Esophagus muscularis mucosa (tissue), 4 donors: ENCODE data around the gene OPRL1. TPM values are rescaled to one million over a fixed set of nuclear protein-coding genes. Genes with fewer than 3 reads are reported as not detected.
A peak's percentile ranks its signal among the peaks of the same experiment; 100 is the strongest.

Experiments used
- DNase-seq: peaks from one replicate; pipeline ENCODE4 v3.0.0-alpha.2; 2017; ENCODE audit errors: extremely low spot score
- H3K27ac ChIP-seq, 4 donors: fragments of 200-600 bp; sonication (generic); replicated peaks in 1 of 4; 1 replicate in 3 of 4; 2 replicates in 1 of 4; pipeline ENCODE4 v1.5.1; 2016 to 2019; ENCODE audit warnings: mild to moderate bottlenecking in 1 of 4
- H3K27me3 ChIP-seq, 4 donors: fragments of 200-600 bp; sonication (generic); one replicate each; pipeline versions ENCODE4 v1.5.1 to v1.6.0; 2016 to 2019
- H3K36me3 ChIP-seq, 4 donors: fragments of 200-600 bp; sonication (generic); one replicate each; pipeline ENCODE4 v1.5.1; 2016 to 2019
- H3K4me1 ChIP-seq, 4 donors: fragments of 200-600 bp; sonication (generic); one replicate each; pipeline ENCODE4 v1.5.1; 2016 to 2019
- H3K4me3 ChIP-seq, 4 donors: fragments of 200-600 bp; sonication (generic); 1 replicate in 2 of 4; 2 replicates in 2 of 4; pipeline ENCODE4 v1.5.1; 2016 to 2019; ENCODE audit warnings: mild to moderate bottlenecking in 4 of 4, moderate library complexity in 1 of 4
- H3K9me3 ChIP-seq, 4 donors: fragments of 200-600 bp; sonication (generic); 1 replicate in 3 of 4; 2 replicates in 1 of 4; pipeline ENCODE4 v1.5.1; 2016 to 2019
- EP300 ChIP-seq: sonication (generic); formaldehyde crosslinking; IDR thresholded peaks from one replicate; pipeline ENCODE4 v1.6.1; 2017; ENCODE audit warnings: antibody characterized with exemption
- POLR2A ChIP-seq: fragments of 450-650 bp; IDR thresholded peaks from one replicate; pipeline ENCODE4 v1.6.1; 2017; ENCODE audit warnings: antibody characterized with exemption, moderate library complexity, mild to moderate bottlenecking, low read depth
- POLR2AphosphoS5 ChIP-seq, 2 donors: sonication (generic); formaldehyde crosslinking; IDR thresholded peaks; one replicate each; pipeline ENCODE4 v1.6.1; 2017; ENCODE audit warnings: antibody characterized with exemption in 2 of 2
- WGBS: methylation state at CpG from one replicate; pipeline ENCODE4 v1.1.5; 2018; 5-methylcytosine and 5-hydroxymethylcytosine counted together
- intact Hi-C: fragments of 100-400 bp; cut with DNase I; formaldehyde crosslinking; loops from one replicate; pipeline ENCODE4 v1.15.1; 2023
- total RNA-seq, 4 donors: library from RNA; depleted of rRNA; stranded (reverse); fragments of >200 nt; gene quantifications; one replicate each; pipeline versions ENCODE4 v1.1.0 to v1.2.1, GENCODE V29; 2016
- TF ChIP-seq, protein P1 (sequence below), 3 experiments: fragments of 200-600 bp in 2 of 3; fragments of 450-650 bp in 1 of 3; sonication (generic) in 2 of 3; IDR thresholded peaks; one replicate each; pipeline ENCODE4 v1.5.1; 2017 to 2019; ENCODE audit warnings: antibody characterized with exemption in 3 of 3, mild to moderate bottlenecking in 2 of 3, moderate library complexity in 1 of 3

Gene OPRL1
- total RNA-seq, 4 donors from 2014 or later, result 0.42 to 1.4 (median 0.87) TPM

DNA sequence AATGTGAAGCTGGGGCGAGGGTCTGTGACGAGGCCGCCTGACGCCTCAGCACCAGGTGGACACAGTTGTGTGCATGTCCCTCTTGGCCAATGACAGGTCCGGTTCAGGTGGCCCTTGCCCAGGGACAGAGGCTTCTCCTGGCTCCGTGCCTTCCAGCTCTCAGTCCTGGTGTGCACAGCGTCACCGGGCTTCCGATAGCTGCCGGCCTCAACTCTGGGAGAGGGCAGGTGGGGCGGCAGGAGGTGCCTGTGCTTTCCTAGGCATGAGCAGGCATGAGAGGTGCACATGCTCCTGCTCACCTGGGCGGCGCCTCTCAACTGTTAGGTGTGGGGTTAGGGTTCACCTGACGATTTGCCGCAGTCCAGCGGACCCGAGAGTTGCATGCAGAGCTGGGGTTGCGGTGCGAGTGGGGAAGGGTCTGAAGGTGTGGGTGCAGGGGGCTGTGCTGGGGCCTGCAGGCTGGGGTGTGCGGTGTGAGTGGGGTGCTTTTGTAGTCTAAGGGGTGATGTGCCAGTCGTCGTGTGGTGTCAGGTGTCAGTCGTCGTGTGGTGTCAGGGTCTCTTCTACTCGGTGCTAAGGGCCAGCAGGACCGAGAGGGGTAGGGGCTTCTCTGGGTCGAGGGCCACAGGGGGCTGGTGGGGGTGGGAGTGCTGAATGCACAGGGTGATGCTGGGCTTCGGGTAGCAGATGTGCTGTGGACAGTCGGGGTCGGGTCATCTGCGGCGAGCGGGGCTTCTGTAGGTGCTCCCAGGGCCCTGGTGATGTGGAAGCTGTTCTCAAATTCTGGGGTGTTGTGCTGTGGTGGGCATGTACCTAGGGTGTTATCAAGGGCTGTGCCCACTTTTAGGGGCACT lies 26.7 kb upstream of the OPRL1 start:
- TF ChIP-seq POLR2A (no peak), POLR2AphosphoS5 (IDR thresholded peaks at IDR 0.05) (no peak), EP300 (no peak)
- TF ChIP-seq, protein P1, sequence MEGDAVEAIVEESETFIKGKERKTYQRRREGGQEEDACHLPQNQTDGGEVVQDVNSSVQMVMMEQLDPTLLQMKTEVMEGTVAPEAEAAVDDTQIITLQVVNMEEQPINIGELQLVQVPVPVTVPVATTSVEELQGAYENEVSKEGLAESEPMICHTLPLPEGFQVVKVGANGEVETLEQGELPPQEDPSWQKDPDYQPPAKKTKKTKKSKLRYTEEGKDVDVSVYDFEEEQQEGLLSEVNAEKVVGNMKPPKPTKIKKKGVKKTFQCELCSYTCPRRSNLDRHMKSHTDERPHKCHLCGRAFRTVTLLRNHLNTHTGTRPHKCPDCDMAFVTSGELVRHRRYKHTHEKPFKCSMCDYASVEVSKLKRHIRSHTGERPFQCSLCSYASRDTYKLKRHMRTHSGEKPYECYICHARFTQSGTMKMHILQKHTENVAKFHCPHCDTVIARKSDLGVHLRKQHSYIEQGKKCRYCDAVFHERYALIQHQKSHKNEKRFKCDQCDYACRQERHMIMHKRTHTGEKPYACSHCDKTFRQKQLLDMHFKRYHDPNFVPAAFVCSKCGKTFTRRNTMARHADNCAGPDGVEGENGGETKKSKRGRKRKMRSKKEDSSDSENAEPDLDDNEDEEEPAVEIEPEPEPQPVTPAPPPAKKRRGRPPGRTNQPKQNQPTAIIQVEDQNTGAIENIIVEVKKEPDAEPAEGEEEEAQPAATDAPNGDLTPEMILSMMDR (IDR thresholded peaks at IDR 0.05), result no peak
- Histone ChIP-seq H3K36me3 (peaks cover 0 to under 1% (median 0%) of the 10 kb centered on the region in 4 donors), H3K4me3 (peak overlapping the region in 2 of 4 donors; percentile 12 to 22), H3K27ac (peak overlapping the region; percentile 49 to 77 (median 68)), H3K27me3 (peaks cover 0 to 98% (median 26%) of the 10 kb centered on the region in 4 donors), H3K4me1 (peaks cover 30 to 71% (median 61%) of the 10 kb centered on the region in 4 donors), H3K9me3 (no peaks in the 10 kb centered on the region)
- no peak for DNase-seq
- intact Hi-C loops, result no loop called here
- WGBS, result 88% methylated on average over 28 of the region's 33 CpGs

DNA sequence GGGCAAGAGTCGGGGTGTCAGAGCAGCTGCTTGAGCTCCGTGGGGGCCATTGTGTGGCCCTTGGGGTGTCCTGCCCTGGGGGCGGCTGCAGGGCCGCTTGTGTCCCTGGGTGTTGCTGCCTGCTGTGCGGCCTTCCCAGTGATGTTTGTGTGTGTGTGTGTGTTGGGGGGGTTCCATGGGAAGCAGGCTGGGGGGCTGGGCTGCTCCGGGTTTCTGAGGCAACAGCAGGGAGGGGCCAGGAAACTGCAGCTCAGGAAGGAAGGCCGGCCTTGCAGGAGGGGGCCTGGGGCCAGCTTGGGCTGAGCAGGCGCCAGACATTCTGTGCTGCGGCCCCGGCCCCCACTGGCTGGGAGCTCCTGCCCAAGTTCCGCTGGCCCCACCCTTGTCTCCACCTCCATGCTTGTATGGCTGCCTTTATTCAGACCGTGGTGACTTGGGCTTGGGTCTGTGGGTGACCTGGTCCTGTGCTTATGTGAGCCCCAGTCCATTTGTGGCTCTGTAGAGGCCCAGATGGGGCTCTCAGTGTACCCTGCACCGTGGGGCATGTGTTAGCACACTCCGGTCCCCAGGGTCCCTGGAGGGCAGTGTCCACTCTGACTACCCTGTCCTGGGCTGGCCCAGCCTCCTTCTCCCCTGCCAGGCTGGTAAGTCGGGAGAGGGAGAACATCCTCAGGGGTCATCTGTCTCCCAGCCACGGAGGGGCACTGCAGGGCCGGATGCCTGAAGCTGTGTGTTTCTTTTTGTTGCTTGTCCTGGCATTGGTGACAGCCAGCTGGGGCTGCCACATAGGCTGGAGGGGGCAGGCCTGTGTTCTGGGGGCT lies 25.8 kb upstream of the OPRL1 start:
- no peak for DNase-seq
- Histone ChIP-seq H3K36me3 (no peaks in the 10 kb centered on the region), H3K4me1 (peaks cover 30 to 63% (median 54%) of the 10 kb centered on the region in 4 donors), H3K27me3 (peaks cover 0 to 92% (median 26%) of the 10 kb centered on the region in 4 donors), H3K9me3 (no peaks in the 10 kb centered on the region), H3K27ac (peak overlapping the region in 3 of 4 donors; percentile 70 to 77 (median 76)), H3K4me3 (peak overlapping the region in 2 of 4 donors; percentile 12 to 22)
- TF ChIP-seq POLR2A (no peak), POLR2AphosphoS5 (IDR thresholded peaks at IDR 0.05) (peak; percentile 23 to 28)
- 43% methylated on average over 9 of the region's 17 CpGs for WGBS
- intact Hi-C loops, result no loop called here

DNA sequence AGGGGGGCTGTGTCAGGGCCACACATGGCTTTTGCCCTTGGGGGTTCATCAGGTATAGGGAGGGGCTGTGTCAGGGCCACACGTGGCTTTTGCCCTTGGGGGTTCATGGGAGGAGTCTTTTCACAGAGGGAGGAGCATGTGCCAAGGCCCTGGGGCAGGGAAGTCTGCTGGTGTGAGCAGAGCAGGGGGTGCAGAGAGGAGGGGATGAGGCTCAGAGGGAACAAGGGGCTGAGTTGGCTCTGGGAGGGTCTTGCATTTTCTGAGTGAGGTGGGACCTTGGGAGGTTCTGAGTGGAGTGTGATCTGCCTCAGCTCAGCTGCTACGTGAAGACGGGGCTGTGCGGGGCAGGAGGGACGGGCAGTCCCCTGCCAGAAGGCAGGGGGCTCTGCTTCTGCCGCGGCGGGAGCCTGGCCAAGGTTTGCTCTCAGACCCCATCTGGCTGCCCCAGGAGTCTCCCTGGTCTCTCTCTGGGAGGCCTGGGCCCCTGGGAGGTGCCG lies 24.4 kb upstream of the OPRL1 start:
- TF ChIP-seq POLR2AphosphoS5 (IDR thresholded peaks at IDR 0.05), result no peak
- TF ChIP-seq, protein P1 (IDR thresholded peaks at IDR 0.05), result no peak
- TF ChIP-seq EP300, result no peak
- TF ChIP-seq POLR2A, result no peak
- intact Hi-C loops, result no loop called here
- no peak for DNase-seq
- 71% methylated on average over 9 of the region's 9 CpGs for WGBS
- Histone ChIP-seq H3K27ac (peak overlapping the region in 3 of 4 donors; percentile 70 to 76 (median 75)), H3K4me3 (no peak overlapping the region), H3K9me3 (no peaks in the 10 kb centered on the region), H3K27me3 (peaks cover 0 to 78% (median 16%) of the 10 kb centered on the region in 4 donors), H3K36me3 (no peaks in the 10 kb centered on the region), H3K4me1 (peaks cover 27 to 51% (median 46%) of the 10 kb centered on the region in 4 donors)

DNA sequence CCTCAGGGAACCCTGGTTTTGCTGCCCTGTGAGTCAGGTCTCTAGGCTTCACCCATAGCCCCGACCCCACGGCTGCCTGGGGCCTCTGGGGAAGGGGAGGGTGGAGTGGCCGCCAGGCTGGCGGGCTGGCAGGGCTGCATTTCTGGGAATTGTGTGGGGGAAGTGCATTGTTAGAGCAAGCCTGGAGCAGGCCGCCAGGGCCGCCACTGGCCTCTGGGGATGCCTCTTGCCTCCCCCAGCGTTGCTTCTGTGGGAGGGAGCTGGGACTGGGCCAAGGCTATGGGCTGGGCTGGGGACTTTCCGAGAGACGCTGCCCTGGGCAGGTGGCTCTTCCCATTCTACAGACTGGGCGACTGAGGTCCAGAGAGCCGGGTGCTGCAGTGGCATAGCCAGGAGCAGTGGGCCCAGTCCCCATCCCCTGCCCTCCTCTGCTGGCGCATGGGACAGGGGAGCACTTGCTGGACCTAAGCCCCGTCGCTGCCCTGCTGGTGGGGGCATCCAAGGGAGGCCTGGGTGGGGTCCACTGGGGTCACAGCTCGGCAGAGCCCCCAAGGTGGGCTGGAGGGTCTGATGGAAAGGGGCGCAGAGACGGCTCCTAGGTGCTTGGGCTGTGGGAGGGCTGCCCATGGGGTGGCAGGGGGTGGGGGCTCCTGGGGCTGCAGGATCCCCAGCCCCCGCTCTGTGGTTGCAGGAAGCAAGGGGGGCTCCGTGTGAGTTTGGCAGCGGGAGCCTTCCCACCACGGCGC lies 23.8 kb upstream of the OPRL1 start:
- H3K4me3 ChIP-seq, result peak overlapping the region in 1 of 4 donors; percentile 29
- no peaks in the 10 kb centered on the region for H3K36me3 ChIP-seq
- H3K27me3 ChIP-seq, result peaks cover 0 to 72% (median 10%) of the 10 kb centered on the region in 4 donors
- DNase-seq, result no peak
- WGBS, result 30% methylated on average over 6 of the region's 22 CpGs
- no peaks in the 10 kb centered on the region for H3K9me3 ChIP-seq
- peaks cover 27 to 48% (median 44%) of the 10 kb centered on the region in 4 donors for H3K4me1 ChIP-seq
- H3K27ac ChIP-seq, result peak overlapping the region; percentile 42 to 76 (median 72)
- peak in 1 of 2 donors; percentile 41 for TF ChIP-seq POLR2AphosphoS5 (IDR thresholded peaks at IDR 0.05)
- TF ChIP-seq EP300, result no peak
- TF ChIP-seq POLR2A, result no peak
- intact Hi-C loops, result no loop called here

DNA sequence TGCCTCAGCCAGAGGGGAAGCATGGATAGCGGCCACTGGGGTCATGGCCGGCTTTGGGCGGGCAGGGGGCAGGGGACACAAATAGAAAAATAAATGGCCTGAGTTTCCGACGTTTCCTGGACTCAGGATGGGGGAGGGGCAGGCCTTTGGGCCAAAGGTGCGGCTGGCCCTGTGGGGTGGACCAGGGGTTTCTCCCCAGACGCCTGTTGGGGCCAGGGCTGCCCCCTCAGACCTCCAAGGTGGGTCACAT lies 23.3 kb upstream of the OPRL1 start:
- intact Hi-C loops, result no loop called here
- Histone ChIP-seq H3K27me3 (peaks cover 0 to 67% (median 8%) of the 10 kb centered on the region in 4 donors), H3K4me3 (peak overlapping the region in 1 of 4 donors; percentile 45)

More for the DNA sequence above, 23.3 kb upstream of the OPRL1 start:
- DNase-seq, result no peak
- Histone ChIP-seq H3K36me3 (no peaks in the 10 kb centered on the region), H3K4me1 (peaks cover 27 to 48% (median 44%) of the 10 kb centered on the region in 4 donors), H3K9me3 (no peaks in the 10 kb centered on the region), H3K27ac (peak overlapping the region; percentile 42 to 76 (median 72))
- TF ChIP-seq EP300 (no peak), POLR2A (no peak), POLR2AphosphoS5 (IDR thresholded peaks at IDR 0.05) (no peak)
- TF ChIP-seq, protein P1 (IDR thresholded peaks at IDR 0.05), result no peak
- WGBS, result 33% methylated on average over 7 of the region's 7 CpGs
